Cardiac septum (tissue), 1 donor: Measurements from ENCODE around the gene CZIB. TPM values are rescaled to one million over a fixed set of nuclear protein-coding genes. Genes with fewer than 3 reads are reported as not detected.

Experiments
- DNase-seq: peaks from one replicate; pipeline ENCODE4 v3.0.0-alpha.2; 2020; ENCODE audit warnings: low spot score
- intact Hi-C: fragments of 100-400 bp; cut with DNase I; formaldehyde crosslinking; loops from one replicate; pipeline ENCODE4 v1.14.0; 2022
- total RNA-seq: library from RNA; stranded (reverse); fragmentation: NEBNext Ultra II Directional; extraction: Animal tissue kit (Norgen Biotek cat#: 25700); gene quantifications from one replicate; pipeline ENCODE4 v1.2.1, GENCODE V29; 2021
- donor health status: DM: no; HTN: no; CAD: no.

CZIB gene
- total RNA-seq, 1 donor from 2014 or later, result 46.0 TPM

- intact Hi-C loops, result no loop called here
- no peak for DNase-seq
These were observed 54.1 kb downstream of the CZIB start for GRCh38 chr1:53166366-53166765.

GRCh38 chr1:53165408-53165961 lies 54.9 kb downstream of the CZIB start:
- intact Hi-C loops, result no loop called here
- no peak for DNase-seq

Other genes with a start within 250 kb of the CZIB start
- gene PODN, start 158.4 kb downstream of the CZIB start, total RNA-seq, result 19.4 TPM
- 0.43 TPM for gene SLC1A7, start 78.0 kb downstream of the CZIB start, total RNA-seq
- 20.4 TPM for gene CPT2, start 23.8 kb downstream of the CZIB start, total RNA-seq
- 21.9 TPM for gene MAGOH, start 17.9 kb upstream of the CZIB start, total RNA-seq
- gene LRP8, start 107.4 kb upstream of the CZIB start, total RNA-seq, result 2.3 TPM
- gene DMRTB1, start 238.8 kb upstream of the CZIB start, total RNA-seq, result not detected